IPS-20b (cell line): ENCODE results near the gene SLC50A1.

Experiments
- H3K27ac ChIP-seq: one replicate; pipeline ENCODE4 v1.5.1; 2013; ENCODE audit warnings: low read length
- H3K27me3 ChIP-seq: 2 replicates; pipeline ENCODE4 v1.6.1; 2013; ENCODE audit warnings: mild to moderate bottlenecking, low read length, inconsistent platforms; ENCODE audit not compliant: insufficient read depth
- H3K36me3 ChIP-seq: 2 replicates; pipeline ENCODE4 v1.6.1; 2013; ENCODE audit warnings: low read depth, mild to moderate bottlenecking, inconsistent platforms, low read length, moderate library complexity; ENCODE audit not compliant: insufficient read depth
- H3K4me1 ChIP-seq: 2 replicates; pipeline ENCODE4 v1.6.1; 2013; ENCODE audit warnings: mild to moderate bottlenecking, control low read depth, inconsistent platforms, low read length, moderate library complexity; ENCODE audit not compliant: insufficient read depth
- H3K4me3 ChIP-seq: 2 replicates; pipeline ENCODE4 v1.5.1; 2013; ENCODE audit warnings: mild to moderate bottlenecking, low read length, inconsistent platforms
- H3K9ac ChIP-seq: 2 replicates; pipeline ENCODE4 v1.6.1; 2013; ENCODE audit warnings: low read depth, mild to moderate bottlenecking, inconsistent platforms, low read length, moderate library complexity
- H3K9me3 ChIP-seq: 2 replicates; pipeline ENCODE4 v1.6.1; 2013; ENCODE audit warnings: mild to moderate bottlenecking, low read depth, low read length, inconsistent platforms; ENCODE audit not compliant: insufficient read depth

SLC50A1 gene

GRCh38 chr1:155120253-155120652 is 15.4 kb upstream of the SLC50A1 start:
- no peak overlapping the region for H3K4me3 ChIP-seq
- H3K9ac ChIP-seq = no peak overlapping the region
- peaks cover 7% of the 10 kb centered on the region; the same call in 1 of the 2 replicates for H3K4me1 ChIP-seq
- no peak overlapping the region for H3K27ac ChIP-seq
- H3K27me3 ChIP-seq = peaks cover 48% of the 10 kb centered on the region
- no peaks in the 10 kb centered on the region for H3K36me3 ChIP-seq
- no peaks in the 10 kb centered on the region for H3K9me3 ChIP-seq

GRCh38 chr1:155121249-155121648 is 14.4 kb upstream of the SLC50A1 start:
- Histone ChIP-seq H3K4me1 (peaks cover 9% of the 10 kb centered on the region), H3K9ac (no peak overlapping the region), H3K9me3 (no peaks in the 10 kb centered on the region), H3K36me3 (no peaks in the 10 kb centered on the region), H3K27me3 (peaks cover 58% of the 10 kb centered on the region), H3K27ac (no peak overlapping the region), H3K4me3 (no peak overlapping the region)

- H3K36me3 ChIP-seq = no peaks in the 10 kb centered on the region
- peaks cover 69% of the 10 kb centered on the region for H3K27me3 ChIP-seq
- no peak overlapping the region for H3K4me3 ChIP-seq
- no peaks in the 10 kb centered on the region for H3K9me3 ChIP-seq
- no peak overlapping the region for H3K27ac ChIP-seq
- no peak overlapping the region for H3K9ac ChIP-seq
- H3K4me1 ChIP-seq = peaks cover 15% of the 10 kb centered on the region
Observed at GRCh38 chr1:155122308-155122707, 13.3 kb upstream of the SLC50A1 start.

- H3K36me3 ChIP-seq = no peaks in the 10 kb centered on the region
- H3K9ac ChIP-seq = no peak overlapping the region
- no peaks in the 10 kb centered on the region for H3K9me3 ChIP-seq
- peaks cover 79% of the 10 kb centered on the region for H3K27me3 ChIP-seq
- no peak overlapping the region for H3K27ac ChIP-seq
- no peak overlapping the region for H3K4me3 ChIP-seq
- peaks cover 24% of the 10 kb centered on the region for H3K4me1 ChIP-seq
Observed at GRCh38 chr1:155123801-155124200, 11.9 kb upstream of the SLC50A1 start.

GRCh38 chr1:155124503-155125463 is 10.9 kb upstream of the SLC50A1 start:
- Histone ChIP-seq H3K4me3 (no peak overlapping the region), H3K36me3 (no peaks in the 10 kb centered on the region), H3K4me1 (peaks cover 32% of the 10 kb centered on the region), H3K9me3 (no peaks in the 10 kb centered on the region), H3K9ac (no peak overlapping the region), H3K27ac (no peak overlapping the region), H3K27me3 (peaks cover 83% of the 10 kb centered on the region)

GRCh38 chr1:155125511-155125945 is 10.1 kb upstream of the SLC50A1 start:
- H3K9me3 ChIP-seq = no peaks in the 10 kb centered on the region
- H3K4me3 ChIP-seq = peak overlapping the region; percentile 63; the same call in 1 of the 2 replicates
- no peaks in the 10 kb centered on the region for H3K36me3 ChIP-seq
- H3K4me1 ChIP-seq = peaks cover 35% of the 10 kb centered on the region
- H3K9ac ChIP-seq = no peak overlapping the region
- no peak overlapping the region for H3K27ac ChIP-seq
- H3K27me3 ChIP-seq = peaks cover 87% of the 10 kb centered on the region

- Histone ChIP-seq H3K9me3 (no peaks in the 10 kb centered on the region), H3K27ac (no peak overlapping the region), H3K4me3 (peak overlapping the region; percentile 63; the same call in 1 of the 2 replicates), H3K9ac (no peak overlapping the region), H3K36me3 (no peaks in the 10 kb centered on the region; the same call in 1 of the 2 replicates), H3K27me3 (peaks cover 89% of the 10 kb centered on the region), H3K4me1 (peaks cover 39% of the 10 kb centered on the region)
Observed at GRCh38 chr1:155125946-155126555, 9.6 kb upstream of the SLC50A1 start.

- Histone ChIP-seq H3K27ac (no peak overlapping the region), H3K27me3 (peaks cover 95% of the 10 kb centered on the region), H3K4me1 (peaks cover 39% of the 10 kb centered on the region)
Observed at GRCh38 chr1:155126556-155127104, 9.0 kb upstream of the SLC50A1 start.

GRCh38 chr1:155127105-155127966 is 8.3 kb upstream of the SLC50A1 start, which contains the start of gene EFNA1:
Gene EFNA1 (plus strand): TSS chr1:155127876. CDS start chr1:155127978, 102 bp downstream.
- H3K4me3 ChIP-seq = peak within 1 kb of the TSS; percentile 63
- peaks cover 93% of the 10 kb centered on the region for H3K27me3 ChIP-seq
- H3K9me3 ChIP-seq = no peaks in the 10 kb centered on the region
- H3K4me1 ChIP-seq = peaks cover 39% of the 10 kb centered on the region
- H3K9ac ChIP-seq = peak within 1 kb of the TSS; percentile 36; the same call in 1 of the 2 replicates
- H3K27ac ChIP-seq = no peak within 1 kb of the TSS
- peaks cover 6% of the 10 kb centered on the region for H3K36me3 ChIP-seq

More at GRCh38 chr1:155126556-155127104, 9.0 kb upstream of the SLC50A1 start:
- Histone ChIP-seq H3K9ac (no peak overlapping the region), H3K9me3 (no peaks in the 10 kb centered on the region), H3K4me3 (peak overlapping the region; percentile 63), H3K36me3 (peaks cover 2% of the 10 kb centered on the region)

- H3K9me3 ChIP-seq = no peaks in the 10 kb centered on the region
- H3K36me3 ChIP-seq = peaks cover 6% of the 10 kb centered on the region
- H3K27ac ChIP-seq = no peak overlapping the region
- H3K4me1 ChIP-seq = peaks cover 39% of the 10 kb centered on the region
- H3K27me3 ChIP-seq = peaks cover 84% of the 10 kb centered on the region
- peak overlapping the region; percentile 63 for H3K4me3 ChIP-seq
- no peak overlapping the region for H3K9ac ChIP-seq
Observed at GRCh38 chr1:155127967-155128754, 7.5 kb upstream of the SLC50A1 start.
